ENCODE data around the gene CCDC192.

DNA sequence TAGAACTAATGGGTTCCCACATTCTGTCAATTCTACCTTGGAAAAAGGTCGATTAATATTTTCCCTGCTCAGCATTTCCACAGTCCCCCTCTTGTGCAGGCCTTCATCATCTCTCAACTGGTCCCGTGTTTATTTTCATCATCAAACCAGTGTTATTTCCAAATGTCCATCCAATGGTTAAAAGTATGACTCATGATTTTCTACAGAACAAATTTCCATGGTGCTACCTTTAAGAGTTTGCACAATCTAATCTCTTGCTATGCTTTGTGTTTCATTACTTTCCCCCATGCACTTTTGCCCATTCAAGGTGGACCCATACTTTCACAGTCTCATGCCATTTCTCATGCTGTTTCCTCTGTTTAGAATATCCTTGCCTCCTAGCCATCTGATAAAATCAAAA, 143.7 kb downstream of the CCDC192 start:
- TF ChIP-seq, protein P1, sequence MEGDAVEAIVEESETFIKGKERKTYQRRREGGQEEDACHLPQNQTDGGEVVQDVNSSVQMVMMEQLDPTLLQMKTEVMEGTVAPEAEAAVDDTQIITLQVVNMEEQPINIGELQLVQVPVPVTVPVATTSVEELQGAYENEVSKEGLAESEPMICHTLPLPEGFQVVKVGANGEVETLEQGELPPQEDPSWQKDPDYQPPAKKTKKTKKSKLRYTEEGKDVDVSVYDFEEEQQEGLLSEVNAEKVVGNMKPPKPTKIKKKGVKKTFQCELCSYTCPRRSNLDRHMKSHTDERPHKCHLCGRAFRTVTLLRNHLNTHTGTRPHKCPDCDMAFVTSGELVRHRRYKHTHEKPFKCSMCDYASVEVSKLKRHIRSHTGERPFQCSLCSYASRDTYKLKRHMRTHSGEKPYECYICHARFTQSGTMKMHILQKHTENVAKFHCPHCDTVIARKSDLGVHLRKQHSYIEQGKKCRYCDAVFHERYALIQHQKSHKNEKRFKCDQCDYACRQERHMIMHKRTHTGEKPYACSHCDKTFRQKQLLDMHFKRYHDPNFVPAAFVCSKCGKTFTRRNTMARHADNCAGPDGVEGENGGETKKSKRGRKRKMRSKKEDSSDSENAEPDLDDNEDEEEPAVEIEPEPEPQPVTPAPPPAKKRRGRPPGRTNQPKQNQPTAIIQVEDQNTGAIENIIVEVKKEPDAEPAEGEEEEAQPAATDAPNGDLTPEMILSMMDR (IDR thresholded peaks at IDR 0.05; ENCODE audit: low read depth, low read length, poor library complexity, severe bottlenecking): no peak
- no peak for TF ChIP-seq EZH2phosphoT487 (IDR thresholded peaks at IDR 0.05; ENCODE audit: borderline replicate concordance, low read length)
